Urinary bladder (tissue), 4 donors: ENCODE results near the gene SRSF10. TPM values are rescaled to one million over a fixed set of nuclear protein-coding genes. Genes with fewer than 3 reads are reported as not detected.

ENCODE experiments used
- DNase-seq: peaks from one replicate; pipeline ENCODE4 v3.0.0-alpha.2; 2015; ENCODE audit errors: extremely low spot score
- H3K27ac ChIP-seq: one replicate; pipeline ENCODE4 v1.5.1; 2013; ENCODE audit warnings: low read depth, mild to moderate bottlenecking, moderate library complexity
- H3K36me3 ChIP-seq: one replicate; pipeline ENCODE4 v1.6.1; 2013; ENCODE audit warnings: mild to moderate bottlenecking, moderate library complexity; ENCODE audit not compliant: insufficient read depth
- H3K4me1 ChIP-seq: one replicate; pipeline ENCODE4 v1.6.1; 2013; ENCODE audit warnings: mild to moderate bottlenecking, moderate library complexity; ENCODE audit not compliant: insufficient read depth
- H3K4me3 ChIP-seq: one replicate; pipeline ENCODE4 v1.5.1; 2013; ENCODE audit warnings: low read depth, low read length
- WGBS: extraction: QIAGEN DNeasy Blood & Tissue Kit; methylation state at CpG from one replicate; pipeline ENCODE4 v1.1.7; 2013; 5-methylcytosine and 5-hydroxymethylcytosine counted together
- polyA plus RNA-seq: library from polyadenylated mRNA; stranded (reverse); fragments of 200-250 nt; gene quantifications from one replicate; pipeline ENCODE4 v1.2.3, GENCODE V29; 2013
- small RNA-seq: library from RNA; depleted of rRNA; stranded (forward); fragments of <200 nt; gene quantifications from one replicate; pipeline ENCODE3, GENCODE V24; 2014
- total RNA-seq: library from RNA; depleted of rRNA; stranded (reverse); fragments of >200 nt; gene quantifications from one replicate; pipeline ENCODE4 v1.2.3, GENCODE V29; 2014
- donor health status: healthy with polysubstance abuse.
- donor health status: healthy.

Gene SRSF10
- total and polyA plus RNA-seq, 2 donors = 50.7 to 155 TPM

- Histone ChIP-seq H3K4me3 (no peak overlapping the region), H3K4me1 (no peaks in the 10 kb centered on the region), H3K27ac (no peak overlapping the region), H3K36me3 (no peaks in the 10 kb centered on the region)
- WGBS = 42% methylated on average over 8 of the region's 8 CpGs
- DNase-seq = no peak
These were observed 56.3 kb downstream of the SRSF10 start for GRCh38 chr1:23923592-23924499.

DNA sequence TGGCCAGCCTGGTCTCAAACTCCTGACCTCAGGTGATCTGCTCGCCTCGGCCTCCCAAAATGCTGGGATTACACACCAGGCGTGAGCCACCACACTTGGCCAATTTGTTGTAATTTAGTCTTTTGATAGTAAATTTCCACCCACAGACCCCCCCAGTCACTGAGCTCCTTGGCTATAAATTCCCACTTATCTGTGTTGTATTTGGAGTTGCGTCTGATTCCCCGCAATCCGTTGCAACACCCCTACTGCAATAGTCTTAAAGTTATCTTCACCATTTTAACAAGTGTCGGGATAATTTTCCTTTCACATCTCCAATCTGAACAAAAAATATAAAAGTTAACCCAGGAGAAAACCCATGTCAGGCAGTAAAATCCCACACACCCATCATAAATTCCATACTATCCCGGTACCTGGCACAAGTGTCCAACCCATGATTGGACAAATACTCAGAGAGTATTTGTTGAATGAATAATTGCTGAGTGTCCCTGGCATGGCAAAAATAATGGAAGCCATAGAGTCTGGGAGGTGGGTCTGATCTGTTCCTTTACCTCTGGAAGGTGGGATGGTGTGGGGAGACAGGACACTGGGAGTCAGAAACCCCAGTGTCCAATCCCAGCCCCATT, 57.7 kb downstream of the SRSF10 start:
- Histone ChIP-seq H3K4me3 (no peak overlapping the region), H3K36me3 (no peaks in the 10 kb centered on the region), H3K4me1 (no peaks in the 10 kb centered on the region), H3K27ac (no peak overlapping the region)
- DNase-seq = no peak
- WGBS = 72% methylated on average over 8 of the region's 8 CpGs

- 50% methylated on average over 12 of the region's 12 CpGs for WGBS
- no peak overlapping the region for H3K4me3 ChIP-seq
- peak; percentile 59 for DNase-seq
- no peaks in the 10 kb centered on the region for H3K36me3 ChIP-seq
- H3K27ac ChIP-seq = no peak overlapping the region
- no peaks in the 10 kb centered on the region for H3K4me1 ChIP-seq
These were observed 63.7 kb downstream of the SRSF10 start for GRCh38 chr1:23916209-23917131.

DNA sequence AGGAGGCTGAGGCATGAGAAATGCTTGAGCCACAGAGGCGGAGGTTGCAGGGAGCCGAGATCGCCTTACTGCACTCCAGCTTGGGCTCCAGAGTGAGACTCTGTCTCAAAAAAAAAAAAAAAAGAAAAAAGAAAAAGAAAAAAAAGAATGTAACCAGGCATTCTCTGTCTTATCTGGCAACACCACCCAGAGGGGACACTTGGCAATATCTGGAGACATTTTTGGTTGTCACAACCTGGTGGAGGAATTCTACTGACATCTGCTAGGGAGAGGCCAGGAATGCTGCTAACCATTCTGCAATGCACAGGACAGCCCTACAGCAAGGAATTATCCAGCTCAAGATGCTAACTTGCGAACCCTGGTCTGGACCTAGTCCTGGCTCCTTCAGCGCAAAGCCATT, 64.7 kb downstream of the SRSF10 start:
- WGBS = 95% methylated on average over 5 of the region's 5 CpGs
- Histone ChIP-seq H3K27ac (no peak overlapping the region), H3K4me1 (no peaks in the 10 kb centered on the region), H3K4me3 (no peak overlapping the region), H3K36me3 (no peaks in the 10 kb centered on the region)
- DNase-seq = no peak

- DNase-seq = no peak
- no peaks in the 10 kb centered on the region for H3K4me1 ChIP-seq
- no peak overlapping the region for H3K27ac ChIP-seq
- 91% methylated on average over 4 of the region's 4 CpGs for WGBS
- H3K36me3 ChIP-seq = no peaks in the 10 kb centered on the region
- no peak overlapping the region for H3K4me3 ChIP-seq
These were observed 65.2 kb downstream of the SRSF10 start for GRCh38 chr1:23914921-23915320.

Small RNA genes lying within 50 kb of the gene (small RNA-seq; reads per million reads assigned to genes)
- gene MIR378F = not detected

Other genes with a start within 250 kb of the SRSF10 start
- gene ELOA, start 236.9 kb downstream of the SRSF10 start, total RNA-seq = 17.3 TPM
- 21.5 TPM for gene ELOA, start 236.9 kb downstream of the SRSF10 start, polyA plus RNA-seq
- 43.6 TPM for gene PITHD1, start 201.9 kb downstream of the SRSF10 start, total RNA-seq
- gene PITHD1, start 201.9 kb downstream of the SRSF10 start, polyA plus RNA-seq = 49.2 TPM
- gene LYPLA2, start 189.2 kb downstream of the SRSF10 start, total RNA-seq = 15.8 TPM
- gene LYPLA2, start 189.2 kb downstream of the SRSF10 start, polyA plus RNA-seq = 40.6 TPM
- gene GALE, start 179.6 kb downstream of the SRSF10 start, total RNA-seq = 11.2 TPM
- 20.2 TPM for gene GALE, start 179.6 kb downstream of the SRSF10 start, polyA plus RNA-seq
- gene HMGCL, start 154.9 kb downstream of the SRSF10 start, total RNA-seq = 29.3 TPM
- 42.3 TPM for gene HMGCL, start 154.9 kb downstream of the SRSF10 start, polyA plus RNA-seq
- gene FUCA1, start 112.0 kb downstream of the SRSF10 start, total RNA-seq = 34.9 TPM
- gene FUCA1, start 112.0 kb downstream of the SRSF10 start, polyA plus RNA-seq = 37.0 TPM
- 0.11 TPM for gene CNR2, start 67.0 kb downstream of the SRSF10 start, total RNA-seq
- gene CNR2, start 67.0 kb downstream of the SRSF10 start, polyA plus RNA-seq = not detected
- 156 TPM for gene PNRC2, start 20.5 kb downstream of the SRSF10 start, total RNA-seq
- gene PNRC2, start 20.5 kb downstream of the SRSF10 start, polyA plus RNA-seq = 94.0 TPM
- 7.7 TPM for gene MYOM3, start 131.8 kb upstream of the SRSF10 start, total RNA-seq
- 0.29 TPM for gene MYOM3, start 131.8 kb upstream of the SRSF10 start, polyA plus RNA-seq
- not detected for gene IL22RA1, start 162.8 kb upstream of the SRSF10 start, total RNA-seq
- gene IL22RA1, start 162.8 kb upstream of the SRSF10 start, polyA plus RNA-seq = 0.11 TPM
- gene IFNLR1, start 207.0 kb upstream of the SRSF10 start, total RNA-seq = 0.79 TPM
- 0.51 TPM for gene IFNLR1, start 207.0 kb upstream of the SRSF10 start, polyA plus RNA-seq